GM23338 (cell line): ENCODE measurements around the gene JPH4. TPM values are rescaled to one million over a fixed set of nuclear protein-coding genes. Genes with fewer than 3 reads are reported as not detected.

Experiments used
- ATAC-seq: fragments of 200-7000 bp; cut with Tn5 transposase; 3 replicates; pipeline ENCODE4 v1.9.1; 2020
- DNase-seq: peaks from one replicate; pipeline ENCODE4 v3.0.0-alpha.2; 2015; ENCODE audit warnings: low spot score
- H2AFZ ChIP-seq: fragments of 200-600 bp; sonication (generic); 2 replicates; pipeline ENCODE4 v1.8.0; 2016; ENCODE audit warnings: antibody characterized with exemption, mild to moderate bottlenecking, moderate library complexity
- H3F3A ChIP-seq: fragments of 200-600 bp; sonication (generic); replicated peaks from 2 replicates; pipeline ENCODE4 v1.8.0; 2017; ENCODE audit warnings: antibody characterized with exemption, mixed run types, low read depth
- H3K27ac ChIP-seq: fragments of 200-600 bp; sonication (generic); 2 replicates; pipeline ENCODE4 v1.6.1; 2016; ENCODE audit warnings: low read depth
- H3K27me3 ChIP-seq: fragments of 200-600 bp; sonication (generic); 2 replicates; pipeline ENCODE4 v1.8.0; 2016; ENCODE audit warnings: mild to moderate bottlenecking, mixed run types, moderate library complexity; ENCODE audit not compliant: insufficient read depth
- H3K36me3 ChIP-seq: fragments of 200-600 bp; sonication (generic); 2 replicates; pipeline ENCODE4 v1.8.0; 2016; ENCODE audit warnings: mild to moderate bottlenecking; ENCODE audit not compliant: insufficient read depth
- H3K4me1 ChIP-seq: fragments of 200-600 bp; sonication (generic); 2 replicates; pipeline ENCODE4 v1.8.0; 2016; ENCODE audit warnings: mild to moderate bottlenecking, moderate library complexity; ENCODE audit not compliant: insufficient read depth
- H3K4me2 ChIP-seq: fragments of 200-600 bp; sonication (generic); 2 replicates; pipeline ENCODE4 v1.7.1; 2017; ENCODE audit warnings: mixed run types
- H3K4me3 ChIP-seq: fragments of 200-600 bp; sonication (generic); 2 replicates; pipeline ENCODE4 v1.6.1; 2016; ENCODE audit warnings: mixed run types
- H3K79me2 ChIP-seq: fragments of 200-600 bp; sonication (generic); replicated peaks from 2 replicates; pipeline ENCODE4 v1.8.0; 2017; ENCODE audit warnings: mild to moderate bottlenecking; ENCODE audit not compliant: insufficient read depth
- H3K9me2 ChIP-seq: fragments of 200-600 bp; sonication (generic); 2 replicates; pipeline ENCODE4 v1.8.0; 2017; ENCODE audit not compliant: insufficient read depth
- H4K20me1 ChIP-seq: fragments of 200-600 bp; sonication (generic); replicated peaks from 2 replicates; pipeline ENCODE4 v1.8.0; 2017; ENCODE audit warnings: mild to moderate bottlenecking; ENCODE audit not compliant: insufficient read depth
- H3K27ac Mint-ChIP-seq: 2 replicates; pipeline ENCODE4 v1.8.0; 2020; ENCODE audit warnings: inconsistent platforms, mild to moderate bottlenecking, moderate library complexity, mixed read lengths
- H3K27me3 Mint-ChIP-seq: 3 replicates; pipeline ENCODE4 v1.8.0; 2022; ENCODE audit warnings: low read depth, mild to moderate bottlenecking, moderate library complexity, mixed read lengths, inconsistent platforms; ENCODE audit not compliant: insufficient read depth, poor library complexity
- H3K36me3 Mint-ChIP-seq: 3 replicates; pipeline ENCODE4 v1.8.0; 2021; ENCODE audit warnings: low read depth, mild to moderate bottlenecking, inconsistent platforms, moderate library complexity, mixed read lengths
- H3K4me1 Mint-ChIP-seq: 3 replicates; pipeline ENCODE4 v1.8.0; 2020; ENCODE audit warnings: mild to moderate bottlenecking, inconsistent platforms, mixed read lengths
- H3K4me3 Mint-ChIP-seq: 3 replicates; pipeline ENCODE4 v1.8.0; 2021; ENCODE audit warnings: moderate library complexity, mild to moderate bottlenecking, inconsistent platforms, mixed read lengths
- H3K9me3 Mint-ChIP-seq: 3 replicates; pipeline ENCODE4 v1.8.0; 2020; ENCODE audit warnings: moderate library complexity, mild to moderate bottlenecking, inconsistent platforms, mixed read lengths
- CREB1 ChIP-seq: fragments of 250-450 bp; sonication (Bioruptor Pico); IDR thresholded peaks from 2 replicates; pipeline ENCODE4 v1.5.0; 2020; ENCODE audit warnings: low read depth, mild to moderate bottlenecking, moderate library complexity
- CTCF ChIP-seq, 2 experiments: fragments of 200-600 bp in 1 of 2; sonication (generic) in 1 of 2; conservative IDR thresholded peaks; 2 replicates each; pipeline versions ENCODE4 v1.5.1 to v1.6.1; 2016 to 2017; ENCODE audit warnings: antibody characterized with exemption in 2 of 2, low read depth in 2 of 2, mild to moderate bottlenecking in 2 of 2, moderate library complexity in 1 of 2
- EZH2 ChIP-seq: fragments of 200-600 bp; sonication (generic); IDR thresholded peaks from one replicate; pipeline ENCODE4 v1.8.0; 2017; ENCODE audit warnings: antibody characterized with exemption, mild to moderate bottlenecking, low read depth; ENCODE audit not compliant: unreplicated experiment
- EZH2phosphoT487 ChIP-seq: fragments of 200-600 bp; sonication (generic); IDR thresholded peaks from one replicate; pipeline ENCODE4 v1.8.1; 2018; ENCODE audit warnings: antibody characterized with exemption; ENCODE audit not compliant: unreplicated experiment
- JUNB ChIP-seq: IDR thresholded peaks from one replicate; pipeline ENCODE4 v1.6.1; 2016; ENCODE audit warnings: antibody characterized with exemption; ENCODE audit not compliant: unreplicated experiment
- NANOG ChIP-seq: IDR thresholded peaks from 2 replicates; pipeline ENCODE4 v1.6.1; 2016; ENCODE audit warnings: antibody characterized with exemption, borderline replicate concordance
- POLR2AphosphoS5 ChIP-seq: IDR thresholded peaks from 2 replicates; pipeline ENCODE4 v1.6.1; 2016; ENCODE audit warnings: antibody characterized with exemption, low read depth
- STAT1 ChIP-seq: IDR thresholded peaks from one replicate; pipeline ENCODE4 v1.6.1; 2016; ENCODE audit warnings: antibody characterized with exemption; ENCODE audit not compliant: unreplicated experiment
- ZNF114 ChIP-seq: fragments of 250-450 bp; sonication (Bioruptor Pico); IDR thresholded peaks from 2 replicates; pipeline ENCODE4 v1.5.0; 2020; ENCODE audit warnings: mild to moderate bottlenecking, moderate library complexity
- ZNF331 ChIP-seq: fragments of 250-450 bp; sonication (Bioruptor Pico); IDR thresholded peaks from 2 replicates; pipeline ENCODE4 v1.5.0; 2020; ENCODE audit warnings: low read depth, mild to moderate bottlenecking, moderate library complexity
- ZNF462 ChIP-seq: fragments of 250-450 bp; sonication (Bioruptor Pico); IDR thresholded peaks from 2 replicates; pipeline ENCODE4 v1.5.0; 2020; ENCODE audit warnings: mild to moderate bottlenecking, moderate library complexity
- polyA plus RNA-seq: library from polyadenylated mRNA; unstranded; fragments of >200 nt; fragmentation: Nextera tagmentation; extraction: Ambion mirVana; gene quantifications from 2 replicates; pipeline ENCODE4 v1.2.1, GENCODE V29; 2016
- total RNA-seq: library from RNA; depleted of rRNA; stranded (reverse); fragments of >200 nt; shearing (Covaris generic); gene quantifications from 2 replicates; pipeline ENCODE4 v1.2.3, GENCODE V29; 2014
- TF ChIP-seq, protein P1 (sequence below): IDR thresholded peaks from 2 replicates; pipeline ENCODE4 v1.6.1; 2016; ENCODE audit warnings: antibody characterized with exemption
- TF ChIP-seq, protein P2 (sequence below): IDR thresholded peaks from one replicate; pipeline ENCODE4 v1.6.1; 2018; ENCODE audit warnings: antibody characterized with exemption; ENCODE audit not compliant: unreplicated experiment

JPH4 gene
- total and polyA plus RNA-seq, 2 experiments from 2014 or later = 11.0 to 29.9 TPM

DNA sequence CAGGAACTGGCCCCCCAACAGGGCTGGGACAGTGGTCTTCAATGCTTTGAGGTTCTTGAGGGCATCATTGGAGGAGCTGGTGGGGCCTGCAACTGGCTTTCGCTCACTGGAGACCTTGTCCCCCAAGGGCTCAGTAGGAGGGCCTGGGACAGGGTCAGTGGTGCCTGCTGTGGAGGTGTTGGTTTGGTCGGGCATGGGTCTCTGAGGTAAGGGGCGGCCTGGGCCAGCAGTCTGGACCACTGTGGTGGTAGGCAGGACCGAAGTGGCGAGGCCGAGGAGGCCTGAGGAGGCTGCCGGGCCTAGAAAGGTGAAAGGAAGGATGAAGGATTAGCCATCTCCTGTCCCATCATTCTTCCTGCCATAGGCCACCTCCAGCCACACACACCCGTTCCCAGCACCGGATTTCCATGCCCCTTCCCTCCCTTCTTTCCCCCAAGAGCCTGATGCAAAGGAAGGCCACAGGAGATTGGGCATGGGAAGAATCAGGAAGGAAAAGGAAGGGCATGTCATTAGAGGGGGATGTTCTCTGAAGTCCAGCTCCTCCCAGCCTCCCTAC lies 55.9 kb downstream of the JPH4 start:
- no peak overlapping the region for H3K4me3 ChIP-seq
- H3K27ac ChIP-seq = no peak overlapping the region
- H4K20me1 ChIP-seq = no peaks in the 10 kb centered on the region
- no peaks in the 10 kb centered on the region for H3K27me3 ChIP-seq
- no peaks in the 10 kb centered on the region for H3K79me2 ChIP-seq
- H3K4me3 Mint-ChIP-seq = no peak overlapping the region
- DNase-seq = no peak
- no peak for ATAC-seq
- no peaks in the 10 kb centered on the region; the same call in 1 of the 2 replicates for H3F3A ChIP-seq
- H3K4me1 Mint-ChIP-seq = peaks cover 58% of the 10 kb centered on the region
- peaks cover 54% of the 10 kb centered on the region for H3K36me3 Mint-ChIP-seq
- no peaks in the 10 kb centered on the region; the same call in 2 of the 3 replicates for H3K9me3 Mint-ChIP-seq
- H2AFZ ChIP-seq = no peak overlapping the region
- TF ChIP-seq STAT1 (no peak), JUNB (no peak), ZNF114 (no peak), EZH2phosphoT487 (no peak), NANOG (no peak), ZNF331 (CRISPR knock-in tag) (no peak), EZH2 (no peak), CREB1 (CRISPR knock-in tag) (no peak), ZNF462 (no peak), POLR2AphosphoS5 (no peak), CTCF (conservative IDR thresholded peaks at IDR 0.05; ENCODE audit: low read depth in 2 of 2) (no peak)
- TF ChIP-seq, protein P1, sequence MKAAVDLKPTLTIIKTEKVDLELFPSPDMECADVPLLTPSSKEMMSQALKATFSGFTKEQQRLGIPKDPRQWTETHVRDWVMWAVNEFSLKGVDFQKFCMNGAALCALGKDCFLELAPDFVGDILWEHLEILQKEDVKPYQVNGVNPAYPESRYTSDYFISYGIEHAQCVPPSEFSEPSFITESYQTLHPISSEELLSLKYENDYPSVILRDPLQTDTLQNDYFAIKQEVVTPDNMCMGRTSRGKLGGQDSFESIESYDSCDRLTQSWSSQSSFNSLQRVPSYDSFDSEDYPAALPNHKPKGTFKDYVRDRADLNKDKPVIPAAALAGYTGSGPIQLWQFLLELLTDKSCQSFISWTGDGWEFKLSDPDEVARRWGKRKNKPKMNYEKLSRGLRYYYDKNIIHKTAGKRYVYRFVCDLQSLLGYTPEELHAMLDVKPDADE = no peak
- TF ChIP-seq, protein P2, sequence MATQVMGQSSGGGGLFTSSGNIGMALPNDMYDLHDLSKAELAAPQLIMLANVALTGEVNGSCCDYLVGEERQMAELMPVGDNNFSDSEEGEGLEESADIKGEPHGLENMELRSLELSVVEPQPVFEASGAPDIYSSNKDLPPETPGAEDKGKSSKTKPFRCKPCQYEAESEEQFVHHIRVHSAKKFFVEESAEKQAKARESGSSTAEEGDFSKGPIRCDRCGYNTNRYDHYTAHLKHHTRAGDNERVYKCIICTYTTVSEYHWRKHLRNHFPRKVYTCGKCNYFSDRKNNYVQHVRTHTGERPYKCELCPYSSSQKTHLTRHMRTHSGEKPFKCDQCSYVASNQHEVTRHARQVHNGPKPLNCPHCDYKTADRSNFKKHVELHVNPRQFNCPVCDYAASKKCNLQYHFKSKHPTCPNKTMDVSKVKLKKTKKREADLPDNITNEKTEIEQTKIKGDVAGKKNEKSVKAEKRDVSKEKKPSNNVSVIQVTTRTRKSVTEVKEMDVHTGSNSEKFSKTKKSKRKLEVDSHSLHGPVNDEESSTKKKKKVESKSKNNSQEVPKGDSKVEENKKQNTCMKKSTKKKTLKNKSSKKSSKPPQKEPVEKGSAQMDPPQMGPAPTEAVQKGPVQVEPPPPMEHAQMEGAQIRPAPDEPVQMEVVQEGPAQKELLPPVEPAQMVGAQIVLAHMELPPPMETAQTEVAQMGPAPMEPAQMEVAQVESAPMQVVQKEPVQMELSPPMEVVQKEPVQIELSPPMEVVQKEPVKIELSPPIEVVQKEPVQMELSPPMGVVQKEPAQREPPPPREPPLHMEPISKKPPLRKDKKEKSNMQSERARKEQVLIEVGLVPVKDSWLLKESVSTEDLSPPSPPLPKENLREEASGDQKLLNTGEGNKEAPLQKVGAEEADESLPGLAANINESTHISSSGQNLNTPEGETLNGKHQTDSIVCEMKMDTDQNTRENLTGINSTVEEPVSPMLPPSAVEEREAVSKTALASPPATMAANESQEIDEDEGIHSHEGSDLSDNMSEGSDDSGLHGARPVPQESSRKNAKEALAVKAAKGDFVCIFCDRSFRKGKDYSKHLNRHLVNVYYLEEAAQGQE = no peak
- no peak overlapping the region for H3K4me2 ChIP-seq
- no peaks in the 10 kb centered on the region; the same call in 1 of the 2 replicates for H3K36me3 ChIP-seq
- peaks cover 30% of the 10 kb centered on the region for H3K4me1 ChIP-seq
- H3K27me3 Mint-ChIP-seq = peaks cover 12% of the 10 kb centered on the region
- H3K9me2 ChIP-seq = no peaks in the 10 kb centered on the region
- no peak overlapping the region for H3K27ac Mint-ChIP-seq
